DOHH2 (cell line): ENCODE measurements around the gene RASL11A.

Source experiments
- EZH2phosphoT487 ChIP-seq: fragments of 200-600 bp; sonication (generic); IDR thresholded peaks from 2 replicates; pipeline ENCODE4 v1.6.1; 2017; ENCODE audit warnings: borderline replicate concordance, mild to moderate bottlenecking, antibody characterized with exemption, low read length, moderate library complexity, mixed read lengths
- TF ChIP-seq, protein P1 (sequence below): fragments of 200-600 bp; sonication (generic); IDR thresholded peaks from one replicate; pipeline ENCODE4 v1.5.1; 2014; ENCODE audit warnings: antibody characterized with exemption, mild to moderate bottlenecking, low read depth, low read length; ENCODE audit not compliant: poor library complexity, severe bottlenecking

DNA sequence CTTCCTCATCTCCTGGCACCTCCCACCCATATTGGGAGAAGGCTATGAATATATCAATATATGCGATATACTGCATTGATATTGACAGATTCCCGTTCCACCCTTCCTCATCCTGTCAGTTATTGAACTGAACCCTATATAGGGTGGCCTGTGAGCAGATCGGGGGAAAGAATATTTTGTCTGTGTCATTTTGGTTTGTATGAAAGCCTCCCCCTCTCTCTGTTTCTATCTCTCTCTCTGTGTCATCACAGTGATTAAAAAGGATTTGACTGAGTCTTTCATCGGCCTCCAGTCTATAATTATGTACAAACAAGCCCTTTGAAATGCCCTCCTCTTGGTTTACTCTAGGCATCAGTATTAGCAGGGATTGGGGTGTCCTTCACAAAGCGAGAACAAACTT is 35.7 kb downstream of the RASL11A start:
- TF ChIP-seq, protein P1, sequence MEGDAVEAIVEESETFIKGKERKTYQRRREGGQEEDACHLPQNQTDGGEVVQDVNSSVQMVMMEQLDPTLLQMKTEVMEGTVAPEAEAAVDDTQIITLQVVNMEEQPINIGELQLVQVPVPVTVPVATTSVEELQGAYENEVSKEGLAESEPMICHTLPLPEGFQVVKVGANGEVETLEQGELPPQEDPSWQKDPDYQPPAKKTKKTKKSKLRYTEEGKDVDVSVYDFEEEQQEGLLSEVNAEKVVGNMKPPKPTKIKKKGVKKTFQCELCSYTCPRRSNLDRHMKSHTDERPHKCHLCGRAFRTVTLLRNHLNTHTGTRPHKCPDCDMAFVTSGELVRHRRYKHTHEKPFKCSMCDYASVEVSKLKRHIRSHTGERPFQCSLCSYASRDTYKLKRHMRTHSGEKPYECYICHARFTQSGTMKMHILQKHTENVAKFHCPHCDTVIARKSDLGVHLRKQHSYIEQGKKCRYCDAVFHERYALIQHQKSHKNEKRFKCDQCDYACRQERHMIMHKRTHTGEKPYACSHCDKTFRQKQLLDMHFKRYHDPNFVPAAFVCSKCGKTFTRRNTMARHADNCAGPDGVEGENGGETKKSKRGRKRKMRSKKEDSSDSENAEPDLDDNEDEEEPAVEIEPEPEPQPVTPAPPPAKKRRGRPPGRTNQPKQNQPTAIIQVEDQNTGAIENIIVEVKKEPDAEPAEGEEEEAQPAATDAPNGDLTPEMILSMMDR, result no peak
- TF ChIP-seq EZH2phosphoT487, result no peak
